ENCODE data around the gene RARB.

DNA sequence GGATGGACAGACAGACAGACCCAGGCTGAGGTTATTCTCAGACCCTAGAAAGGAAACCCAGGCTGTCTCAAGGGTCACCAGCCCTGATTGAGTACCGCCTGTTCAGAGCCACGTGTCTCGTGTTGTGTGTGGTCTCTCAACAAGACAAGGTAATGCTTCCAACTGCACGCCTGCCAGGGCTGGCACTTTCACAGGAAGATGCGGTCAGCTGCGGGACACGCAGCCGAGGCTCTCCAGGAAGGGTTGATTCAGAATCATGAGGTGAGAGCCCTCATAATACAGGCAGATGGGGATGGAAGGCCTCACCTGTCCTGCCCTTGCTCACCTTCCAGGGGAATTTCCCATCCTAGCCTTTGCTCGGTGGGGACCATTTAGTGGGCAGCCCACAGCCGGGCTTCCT, 155.3 kb downstream of the RARB start:
- TF ChIP-seq POLR2AphosphoS5 (IDR thresholded peaks at IDR 0.05), result no peak
- no peak for TF ChIP-seq POLR2A (IDR thresholded peaks at IDR 0.05)
- TF ChIP-seq, protein P1, sequence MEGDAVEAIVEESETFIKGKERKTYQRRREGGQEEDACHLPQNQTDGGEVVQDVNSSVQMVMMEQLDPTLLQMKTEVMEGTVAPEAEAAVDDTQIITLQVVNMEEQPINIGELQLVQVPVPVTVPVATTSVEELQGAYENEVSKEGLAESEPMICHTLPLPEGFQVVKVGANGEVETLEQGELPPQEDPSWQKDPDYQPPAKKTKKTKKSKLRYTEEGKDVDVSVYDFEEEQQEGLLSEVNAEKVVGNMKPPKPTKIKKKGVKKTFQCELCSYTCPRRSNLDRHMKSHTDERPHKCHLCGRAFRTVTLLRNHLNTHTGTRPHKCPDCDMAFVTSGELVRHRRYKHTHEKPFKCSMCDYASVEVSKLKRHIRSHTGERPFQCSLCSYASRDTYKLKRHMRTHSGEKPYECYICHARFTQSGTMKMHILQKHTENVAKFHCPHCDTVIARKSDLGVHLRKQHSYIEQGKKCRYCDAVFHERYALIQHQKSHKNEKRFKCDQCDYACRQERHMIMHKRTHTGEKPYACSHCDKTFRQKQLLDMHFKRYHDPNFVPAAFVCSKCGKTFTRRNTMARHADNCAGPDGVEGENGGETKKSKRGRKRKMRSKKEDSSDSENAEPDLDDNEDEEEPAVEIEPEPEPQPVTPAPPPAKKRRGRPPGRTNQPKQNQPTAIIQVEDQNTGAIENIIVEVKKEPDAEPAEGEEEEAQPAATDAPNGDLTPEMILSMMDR (IDR thresholded peaks at IDR 0.05), result no peak
- TF ChIP-seq EP300 (IDR thresholded peaks at IDR 0.05), result no peak

Data from stomach (tissue), 4 donors.